GM12878 (cell line): ENCODE data around the gene USP15. TPM values are rescaled to one million over a fixed set of nuclear protein-coding genes. Genes with fewer than 3 reads are reported as not detected.

Source experiments
- BHLHE40 ChIP-seq, 2 experiments: fragments of 450-650 bp in 1 of 2; IDR thresholded peaks; 2 replicates each; pipeline ENCODE4 v1.6.1; 2011 to 2017; ENCODE audit warnings: low read depth in 2 of 2, borderline replicate concordance in 1 of 2, improper control_type of control experiment in 1 of 2, low read length in 1 of 2, mild to moderate bottlenecking in 1 of 2
- CHD1 ChIP-seq: IDR thresholded peaks from 2 replicates; pipeline ENCODE4 v1.6.1; 2012; ENCODE audit warnings: low read depth, low read length, improper control_type of control experiment
- EED ChIP-seq: sonication (generic); IDR thresholded peaks from 2 replicates; pipeline ENCODE4 v1.6.1; 2016; ENCODE audit warnings: antibody characterized with exemption, low read depth
- FOXK2 ChIP-seq: fragments of 450-650 bp; IDR thresholded peaks from 2 replicates; pipeline ENCODE4 v1.6.1; 2017; ENCODE audit warnings: mild to moderate bottlenecking, moderate library complexity
- FOXM1 ChIP-seq: IDR thresholded peaks from 2 replicates; pipeline ENCODE4 v1.6.1; 2012; ENCODE audit warnings: low read depth, mild to moderate bottlenecking, inconsistent platforms, low read length, moderate library complexity
- GABPA ChIP-seq: IDR thresholded peaks from 2 replicates; pipeline ENCODE4 v1.6.1; 2014; ENCODE audit warnings: antibody characterized with exemption, low read depth, mild to moderate bottlenecking, inconsistent platforms
- JUNB ChIP-seq: IDR thresholded peaks from 2 replicates; pipeline ENCODE4 v1.6.1; 2016; ENCODE audit warnings: antibody characterized with exemption, mild to moderate bottlenecking
- KAT2A ChIP-seq: conservative IDR thresholded peaks from 2 replicates; pipeline ENCODE4 v1.6.1; 2011; ENCODE audit warnings: low read depth, low read length; ENCODE audit not compliant: control insufficient read depth
- NFIC ChIP-seq: IDR thresholded peaks from 2 replicates; pipeline ENCODE4 v1.6.1; 2012; ENCODE audit warnings: low read depth, mild to moderate bottlenecking, inconsistent platforms, low read length, moderate library complexity
- NFXL1 ChIP-seq: fragments of 450-650 bp; IDR thresholded peaks from 2 replicates; pipeline ENCODE4 v1.6.1; 2017; ENCODE audit warnings: antibody characterized with exemption, mild to moderate bottlenecking, borderline replicate concordance
- NR2C1 ChIP-seq: fragments of 450-650 bp; IDR thresholded peaks from 2 replicates; pipeline ENCODE4 v1.6.1; 2017; ENCODE audit warnings: antibody characterized with exemption, mild to moderate bottlenecking, moderate library complexity
- RAD51 ChIP-seq: fragments of 450-650 bp; IDR thresholded peaks from 2 replicates; pipeline ENCODE4 v1.6.1; 2016; ENCODE audit warnings: moderate library complexity, mild to moderate bottlenecking, inconsistent platforms
- RFX5 ChIP-seq: IDR thresholded peaks from 2 replicates; pipeline ENCODE4 v1.6.1; 2011; ENCODE audit warnings: low read depth, low read length, improper control_type of control experiment
- SMAD1 ChIP-seq: fragments of 450-650 bp; IDR thresholded peaks from 2 replicates; pipeline ENCODE4 v1.6.1; 2018; ENCODE audit warnings: mild to moderate bottlenecking, low read depth; ENCODE audit not compliant: partially characterized antibody
- TCF12 ChIP-seq: IDR thresholded peaks from 2 replicates; pipeline ENCODE4 v1.6.1; 2011; ENCODE audit warnings: low read depth, mild to moderate bottlenecking, low read length
- WRNIP1 ChIP-seq: IDR thresholded peaks from 2 replicates; pipeline ENCODE4 v1.6.1; 2011; ENCODE audit warnings: low read depth, low read length, improper control_type of control experiment, borderline replicate concordance
- ZNF24 ChIP-seq: fragments of 450-650 bp; IDR thresholded peaks from 2 replicates; pipeline ENCODE4 v1.6.1; 2017; ENCODE audit warnings: antibody characterized with exemption, mild to moderate bottlenecking
- polyA plus RNA-seq, 11 experiments: library from polyadenylated mRNA; depleted of rRNA in 4 of 11; unstranded in 6 of 11; stranded (reverse) in 5 of 11; fragments of >200 nt; fragmentation: Nextera tagmentation in 4 of 11; fragmentation: Illumina TruSeq in 1 of 11; extraction: Ambion mirVana in 4 of 11; extraction: Trizol in 1 of 11; gene quantifications; 1 replicate in 1 of 11; 2 replicates in 10 of 11; pipeline versions ENCODE4 v1.2.1 to v1.2.3, GENCODE V29; 2011 to 2016; ENCODE audit warnings: inconsistent platforms in 2 of 11, missing spikeins in 2 of 11, low read depth in 1 of 11
- total RNA-seq, 4 experiments: library from RNA; depleted of rRNA in 3 of 4; stranded (reverse); fragments of >200 nt in 3 of 4; fragmentation: Illumina TruSeq in 1 of 4; extraction: Trizol in 1 of 4; gene quantifications; 2 replicates each; pipeline versions ENCODE4 v1.2.1 to v1.2.3, GENCODE V29; 2013 to 2021
- TF ChIP-seq, protein P1 (sequence below): fragments of 450-650 bp; IDR thresholded peaks from 2 replicates; pipeline ENCODE4 v1.6.1; 2018; ENCODE audit warnings: borderline replicate concordance, mild to moderate bottlenecking; ENCODE audit not compliant: partially characterized antibody
- TF ChIP-seq, protein P2 (sequence below): fragments of 450-650 bp; IDR thresholded peaks from 2 replicates; pipeline ENCODE4 v1.6.1; 2017; ENCODE audit warnings: mild to moderate bottlenecking, moderate library complexity
- TF ChIP-seq, protein P3 (sequence below): fragments of 450-650 bp; formaldehyde crosslinking; IDR thresholded peaks from 2 replicates; pipeline ENCODE4 v1.4.0; 2022; ENCODE audit warnings: mild to moderate bottlenecking, moderate library complexity

Gene USP15
- total and polyA plus RNA-seq, 10 of the 15 experiments (the other 5 are each of a cell fraction or from before 2014, with no cell fraction given): 57.6 to 101 (median 90.2) TPM

DNA sequence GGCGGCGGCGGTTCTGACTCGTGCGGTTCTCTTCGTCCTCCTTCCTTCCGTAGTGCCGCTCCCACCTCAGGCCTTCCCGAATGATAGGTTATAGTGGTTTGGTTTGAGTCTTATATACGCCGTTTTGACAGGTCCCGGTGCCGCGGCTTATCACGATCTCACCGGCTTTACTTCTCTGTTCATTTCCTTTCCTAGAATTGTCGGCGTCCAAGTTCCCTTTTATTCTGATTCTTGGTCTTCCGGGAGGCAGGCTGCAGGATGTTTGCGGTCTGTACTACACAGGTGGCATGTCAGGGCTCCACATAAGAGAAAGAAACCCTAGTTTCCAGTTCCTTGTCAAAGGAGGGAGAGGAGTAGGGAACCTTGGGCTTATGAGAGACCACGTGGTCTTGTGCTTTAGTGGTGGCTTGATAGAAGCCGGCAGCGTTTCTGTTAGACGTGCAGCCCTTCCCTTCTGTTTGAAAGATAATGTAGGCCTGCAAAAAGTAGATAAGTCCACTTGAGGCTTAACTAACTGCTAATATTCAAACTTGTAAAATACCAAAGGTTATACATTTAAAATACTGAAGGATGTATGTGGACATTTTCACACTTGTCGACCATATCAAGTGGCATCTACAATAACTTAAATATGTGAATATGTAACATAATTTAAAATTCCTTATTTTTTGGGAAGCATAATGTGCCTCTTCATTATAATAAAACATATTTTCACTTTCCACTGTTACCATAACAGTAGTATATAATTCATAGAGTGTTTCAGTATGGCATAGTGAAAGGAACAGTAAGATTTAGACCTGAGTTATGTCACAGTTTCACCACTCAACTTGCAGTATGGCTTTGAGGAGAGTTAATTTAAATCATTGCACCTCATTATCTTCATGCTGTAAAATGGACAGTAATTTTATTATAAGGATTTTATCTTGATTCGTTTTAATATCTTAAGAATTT lies 804 bp downstream of the USP15 start (continued):
- TF ChIP-seq EED (peak; percentile 84), RAD51 (peak; percentile 90), CHD1 (no peak), FOXK2 (no peak), NFIC (peak; percentile 39; the same call in 1 of the 2 replicates), SMAD1 (no peak), BHLHE40 (IDR thresholded peaks at IDR 0.05; ENCODE audit: borderline replicate concordance in 1 of 2, low read depth in 2 of 2, low read length in 1 of 2) (no peak), GABPA (no peak), NFXL1 (no peak), TCF12 (0 out of 2 replicates have a peak, but pooled peaks have one; percentile 43), NR2C1 (no peak), FOXM1 (0 out of 2 replicates have a peak, but pooled peaks have one; percentile 38), WRNIP1 (no peak), RFX5 (no peak), KAT2A (no peak), JUNB (peak; percentile 38; the same call in 1 of the 2 replicates), ZNF24 (no peak)
- TF ChIP-seq, protein P1, sequence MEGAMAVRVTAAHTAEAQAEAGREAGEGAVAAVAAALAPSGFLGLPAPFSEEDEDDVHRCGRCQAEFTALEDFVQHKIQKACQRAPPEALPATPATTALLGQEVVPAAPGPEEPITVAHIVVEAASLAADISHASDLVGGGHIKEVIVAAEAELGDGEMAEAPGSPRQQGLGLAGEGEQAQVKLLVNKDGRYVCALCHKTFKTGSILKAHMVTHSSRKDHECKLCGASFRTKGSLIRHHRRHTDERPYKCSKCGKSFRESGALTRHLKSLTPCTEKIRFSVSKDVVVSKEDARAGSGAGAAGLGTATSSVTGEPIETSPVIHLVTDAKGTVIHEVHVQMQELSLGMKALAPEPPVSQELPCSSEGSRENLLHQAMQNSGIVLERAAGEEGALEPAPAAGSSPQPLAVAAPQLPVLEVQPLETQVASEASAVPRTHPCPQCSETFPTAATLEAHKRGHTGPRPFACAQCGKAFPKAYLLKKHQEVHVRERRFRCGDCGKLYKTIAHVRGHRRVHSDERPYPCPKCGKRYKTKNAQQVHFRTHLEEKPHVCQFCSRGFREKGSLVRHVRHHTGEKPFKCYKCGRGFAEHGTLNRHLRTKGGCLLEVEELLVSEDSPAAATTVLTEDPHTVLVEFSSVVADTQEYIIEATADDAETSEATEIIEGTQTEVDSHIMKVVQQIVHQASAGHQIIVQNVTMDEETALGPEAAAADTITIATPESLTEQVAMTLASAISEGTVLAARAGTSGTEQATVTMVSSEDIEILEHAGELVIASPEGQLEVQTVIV: no peak
- TF ChIP-seq, protein P2, sequence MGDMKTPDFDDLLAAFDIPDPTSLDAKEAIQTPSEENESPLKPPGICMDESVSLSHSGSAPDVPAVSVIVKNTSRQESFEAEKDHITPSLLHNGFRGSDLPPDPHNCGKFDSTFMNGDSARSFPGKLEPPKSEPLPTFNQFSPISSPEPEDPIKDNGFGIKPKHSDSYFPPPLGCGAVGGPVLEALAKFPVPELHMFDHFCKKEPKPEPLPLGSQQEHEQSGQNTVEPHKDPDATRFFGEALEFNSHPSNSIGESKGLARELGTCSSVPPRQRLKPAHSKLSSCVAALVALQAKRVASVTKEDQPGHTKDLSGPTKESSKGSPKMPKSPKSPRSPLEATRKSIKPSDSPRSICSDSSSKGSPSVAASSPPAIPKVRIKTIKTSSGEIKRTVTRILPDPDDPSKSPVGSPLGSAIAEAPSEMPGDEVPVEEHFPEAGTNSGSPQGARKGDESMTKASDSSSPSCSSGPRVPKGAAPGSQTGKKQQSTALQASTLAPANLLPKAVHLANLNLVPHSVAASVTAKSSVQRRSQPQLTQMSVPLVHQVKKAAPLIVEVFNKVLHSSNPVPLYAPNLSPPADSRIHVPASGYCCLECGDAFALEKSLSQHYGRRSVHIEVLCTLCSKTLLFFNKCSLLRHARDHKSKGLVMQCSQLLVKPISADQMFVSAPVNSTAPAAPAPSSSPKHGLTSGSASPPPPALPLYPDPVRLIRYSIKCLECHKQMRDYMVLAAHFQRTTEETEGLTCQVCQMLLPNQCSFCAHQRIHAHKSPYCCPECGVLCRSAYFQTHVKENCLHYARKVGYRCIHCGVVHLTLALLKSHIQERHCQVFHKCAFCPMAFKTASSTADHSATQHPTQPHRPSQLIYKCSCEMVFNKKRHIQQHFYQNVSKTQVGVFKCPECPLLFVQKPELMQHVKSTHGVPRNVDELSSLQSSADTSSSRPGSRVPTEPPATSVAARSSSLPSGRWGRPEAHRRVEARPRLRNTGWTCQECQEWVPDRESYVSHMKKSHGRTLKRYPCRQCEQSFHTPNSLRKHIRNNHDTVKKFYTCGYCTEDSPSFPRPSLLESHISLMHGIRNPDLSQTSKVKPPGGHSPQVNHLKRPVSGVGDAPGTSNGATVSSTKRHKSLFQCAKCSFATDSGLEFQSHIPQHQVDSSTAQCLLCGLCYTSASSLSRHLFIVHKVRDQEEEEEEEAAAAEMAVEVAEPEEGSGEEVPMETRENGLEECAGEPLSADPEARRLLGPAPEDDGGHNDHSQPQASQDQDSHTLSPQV: no peak
- TF ChIP-seq, protein P3, sequence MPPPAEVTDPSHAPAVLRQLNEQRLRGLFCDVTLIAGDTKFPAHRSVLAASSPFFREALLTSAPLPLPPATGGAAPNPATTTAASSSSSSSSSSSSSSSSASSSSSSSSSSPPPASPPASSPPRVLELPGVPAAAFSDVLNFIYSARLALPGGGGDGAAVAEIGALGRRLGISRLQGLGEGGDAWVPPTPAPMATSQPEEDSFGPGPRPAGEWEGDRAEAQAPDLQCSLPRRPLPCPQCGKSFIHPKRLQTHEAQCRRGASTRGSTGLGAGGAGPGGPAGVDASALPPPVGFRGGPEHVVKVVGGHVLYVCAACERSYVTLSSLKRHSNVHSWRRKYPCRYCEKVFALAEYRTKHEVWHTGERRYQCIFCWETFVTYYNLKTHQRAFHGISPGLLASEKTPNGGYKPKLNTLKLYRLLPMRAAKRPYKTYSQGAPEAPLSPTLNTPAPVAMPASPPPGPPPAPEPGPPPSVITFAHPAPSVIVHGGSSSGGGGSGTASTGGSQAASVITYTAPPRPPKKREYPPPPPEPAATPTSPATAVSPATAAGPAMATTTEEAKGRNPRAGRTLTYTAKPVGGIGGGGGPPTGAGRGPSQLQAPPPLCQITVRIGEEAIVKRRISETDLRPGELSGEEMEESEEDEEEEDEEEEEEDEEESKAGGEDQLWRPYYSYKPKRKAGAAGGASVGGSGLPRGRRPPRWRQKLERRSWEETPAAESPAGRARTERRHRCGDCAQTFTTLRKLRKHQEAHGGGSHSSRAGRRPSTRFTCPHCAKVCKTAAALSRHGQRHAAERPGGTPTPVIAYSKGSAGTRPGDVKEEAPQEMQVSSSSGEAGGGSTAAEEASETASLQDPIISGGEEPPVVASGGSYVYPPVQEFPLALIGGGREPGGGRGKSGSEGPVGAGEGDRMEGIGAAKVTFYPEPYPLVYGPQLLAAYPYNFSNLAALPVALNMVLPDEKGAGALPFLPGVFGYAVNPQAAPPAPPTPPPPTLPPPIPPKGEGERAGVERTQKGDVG (CRISPR knock-in tag): no peak
